ENCODE data around the gene CTNNA1.

CTNNA1 gene

DNA sequence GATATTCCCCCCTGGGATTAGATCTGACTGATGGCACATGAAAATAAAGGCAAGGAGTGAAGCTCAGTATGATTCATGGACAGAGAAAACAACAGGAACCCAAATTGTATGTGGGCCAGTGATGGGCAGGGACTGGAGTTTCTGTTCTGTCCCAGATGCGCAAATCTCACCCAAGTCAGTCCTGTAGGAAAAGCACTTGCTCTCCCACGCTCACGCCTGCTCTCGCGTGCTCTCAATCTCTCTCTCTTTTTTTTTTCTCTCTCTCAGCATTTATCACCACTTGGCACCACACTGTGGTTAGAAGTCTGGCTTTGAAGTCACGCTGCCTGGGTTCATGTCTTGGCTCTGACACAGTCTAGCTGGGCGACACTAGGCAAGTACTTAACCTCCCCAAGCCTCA is 228.4 kb downstream of the CTNNA1 start:
- TF ChIP-seq, protein P1, sequence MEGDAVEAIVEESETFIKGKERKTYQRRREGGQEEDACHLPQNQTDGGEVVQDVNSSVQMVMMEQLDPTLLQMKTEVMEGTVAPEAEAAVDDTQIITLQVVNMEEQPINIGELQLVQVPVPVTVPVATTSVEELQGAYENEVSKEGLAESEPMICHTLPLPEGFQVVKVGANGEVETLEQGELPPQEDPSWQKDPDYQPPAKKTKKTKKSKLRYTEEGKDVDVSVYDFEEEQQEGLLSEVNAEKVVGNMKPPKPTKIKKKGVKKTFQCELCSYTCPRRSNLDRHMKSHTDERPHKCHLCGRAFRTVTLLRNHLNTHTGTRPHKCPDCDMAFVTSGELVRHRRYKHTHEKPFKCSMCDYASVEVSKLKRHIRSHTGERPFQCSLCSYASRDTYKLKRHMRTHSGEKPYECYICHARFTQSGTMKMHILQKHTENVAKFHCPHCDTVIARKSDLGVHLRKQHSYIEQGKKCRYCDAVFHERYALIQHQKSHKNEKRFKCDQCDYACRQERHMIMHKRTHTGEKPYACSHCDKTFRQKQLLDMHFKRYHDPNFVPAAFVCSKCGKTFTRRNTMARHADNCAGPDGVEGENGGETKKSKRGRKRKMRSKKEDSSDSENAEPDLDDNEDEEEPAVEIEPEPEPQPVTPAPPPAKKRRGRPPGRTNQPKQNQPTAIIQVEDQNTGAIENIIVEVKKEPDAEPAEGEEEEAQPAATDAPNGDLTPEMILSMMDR (IDR thresholded peaks at IDR 0.05; ENCODE audit: extremely low read depth, insufficient read depth, missing control alignments) = no peak
- DNase-seq (ENCODE audit: low spot score) = no peak
- in situ Hi-C loops (cut with MboI; ENCODE audit: low pct_unique_long_range_greater_than_20kb, low sequenced_read_pairs, unreplicated experiment) = no loop called here

- TF ChIP-seq, protein P1 (IDR thresholded peaks at IDR 0.05; ENCODE audit: extremely low read depth, insufficient read depth, missing control alignments) = no peak
- no peak for DNase-seq (ENCODE audit: low spot score)
- in situ Hi-C loops (cut with MboI; ENCODE audit: low pct_unique_long_range_greater_than_20kb, low sequenced_read_pairs, unreplicated experiment) = no loop called here
These were observed 230.8 kb downstream of the CTNNA1 start for GRCh38 chr5:138983984-138984383.

Data from GM13977 (cell line).